ENCODE results near the gene GPR180. TPM values are rescaled to one million over a fixed set of nuclear protein-coding genes. Genes with fewer than 3 reads are reported as not detected.

Gene GPR180
- total RNA-seq, 1 donor from 2014 or later = 6.5 TPM

DNA sequence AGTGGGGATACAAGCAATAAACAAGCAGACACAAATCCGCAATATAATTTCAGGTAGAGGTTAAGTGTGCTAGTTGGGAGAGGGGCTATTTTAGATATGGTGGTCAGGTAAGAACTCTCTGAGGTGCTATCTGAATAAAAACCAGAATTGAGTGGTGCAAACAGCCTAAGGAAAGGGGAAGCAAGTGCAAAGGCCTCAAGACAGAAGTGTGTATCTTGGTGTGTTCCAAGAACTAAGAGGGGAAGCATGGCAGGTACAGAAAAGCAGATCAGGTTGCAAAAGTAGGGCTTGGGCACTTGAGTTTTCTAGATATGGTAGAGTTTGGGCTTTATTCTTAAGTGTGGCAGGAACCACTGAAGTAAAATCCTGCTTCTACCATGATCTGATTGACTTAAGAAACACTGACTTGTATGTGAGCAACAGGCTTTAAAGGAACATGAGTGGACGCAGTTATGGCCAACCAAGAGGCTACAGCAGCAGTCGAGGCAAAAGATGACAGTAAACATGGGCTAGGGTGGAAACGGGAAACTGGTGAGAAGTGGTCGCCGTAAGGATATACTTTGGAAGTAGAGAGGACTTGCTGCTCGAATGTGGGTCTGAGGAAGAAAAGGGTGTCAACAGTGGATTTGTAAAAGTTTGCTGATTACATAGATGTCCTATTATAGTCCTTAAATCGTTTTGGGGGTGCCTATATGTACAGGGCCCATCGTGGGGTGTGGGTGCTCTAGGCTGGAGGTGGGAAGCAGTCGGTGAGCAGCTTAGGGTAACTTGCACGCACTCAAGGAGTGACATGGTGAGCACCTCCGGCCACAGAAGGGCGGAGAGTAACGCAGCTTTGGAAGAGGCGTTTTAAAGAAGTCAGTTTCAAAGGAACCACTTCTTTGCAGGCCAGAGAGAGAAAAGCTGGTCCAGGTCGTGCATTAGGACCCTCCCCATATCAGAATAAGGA, 6.4 kb upstream of the GPR180 start:
- peaks cover 26% of the 10 kb centered on the region for H3K4me1 Mint-ChIP-seq (ENCODE audit: unreplicated experiment)
- peaks cover 4% of the 10 kb centered on the region for H3K36me3 Mint-ChIP-seq (ENCODE audit: unreplicated experiment)
- no peak for DNase-seq (ENCODE audit: extremely low spot score, unreplicated experiment)
- TF ChIP-seq, protein P1, sequence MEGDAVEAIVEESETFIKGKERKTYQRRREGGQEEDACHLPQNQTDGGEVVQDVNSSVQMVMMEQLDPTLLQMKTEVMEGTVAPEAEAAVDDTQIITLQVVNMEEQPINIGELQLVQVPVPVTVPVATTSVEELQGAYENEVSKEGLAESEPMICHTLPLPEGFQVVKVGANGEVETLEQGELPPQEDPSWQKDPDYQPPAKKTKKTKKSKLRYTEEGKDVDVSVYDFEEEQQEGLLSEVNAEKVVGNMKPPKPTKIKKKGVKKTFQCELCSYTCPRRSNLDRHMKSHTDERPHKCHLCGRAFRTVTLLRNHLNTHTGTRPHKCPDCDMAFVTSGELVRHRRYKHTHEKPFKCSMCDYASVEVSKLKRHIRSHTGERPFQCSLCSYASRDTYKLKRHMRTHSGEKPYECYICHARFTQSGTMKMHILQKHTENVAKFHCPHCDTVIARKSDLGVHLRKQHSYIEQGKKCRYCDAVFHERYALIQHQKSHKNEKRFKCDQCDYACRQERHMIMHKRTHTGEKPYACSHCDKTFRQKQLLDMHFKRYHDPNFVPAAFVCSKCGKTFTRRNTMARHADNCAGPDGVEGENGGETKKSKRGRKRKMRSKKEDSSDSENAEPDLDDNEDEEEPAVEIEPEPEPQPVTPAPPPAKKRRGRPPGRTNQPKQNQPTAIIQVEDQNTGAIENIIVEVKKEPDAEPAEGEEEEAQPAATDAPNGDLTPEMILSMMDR (IDR thresholded peaks at IDR 0.05) = no peak
- H3K4me3 Mint-ChIP-seq (ENCODE audit: unreplicated experiment) = peak overlapping the region; percentile 86
- peak overlapping the region; percentile 89 for H3K27ac Mint-ChIP-seq (ENCODE audit: unreplicated experiment)
- H3K9me3 Mint-ChIP-seq (ENCODE audit: unreplicated experiment) = no peaks in the 10 kb centered on the region
- H3K27me3 Mint-ChIP-seq (ENCODE audit: unreplicated experiment) = no peaks in the 10 kb centered on the region

DNA sequence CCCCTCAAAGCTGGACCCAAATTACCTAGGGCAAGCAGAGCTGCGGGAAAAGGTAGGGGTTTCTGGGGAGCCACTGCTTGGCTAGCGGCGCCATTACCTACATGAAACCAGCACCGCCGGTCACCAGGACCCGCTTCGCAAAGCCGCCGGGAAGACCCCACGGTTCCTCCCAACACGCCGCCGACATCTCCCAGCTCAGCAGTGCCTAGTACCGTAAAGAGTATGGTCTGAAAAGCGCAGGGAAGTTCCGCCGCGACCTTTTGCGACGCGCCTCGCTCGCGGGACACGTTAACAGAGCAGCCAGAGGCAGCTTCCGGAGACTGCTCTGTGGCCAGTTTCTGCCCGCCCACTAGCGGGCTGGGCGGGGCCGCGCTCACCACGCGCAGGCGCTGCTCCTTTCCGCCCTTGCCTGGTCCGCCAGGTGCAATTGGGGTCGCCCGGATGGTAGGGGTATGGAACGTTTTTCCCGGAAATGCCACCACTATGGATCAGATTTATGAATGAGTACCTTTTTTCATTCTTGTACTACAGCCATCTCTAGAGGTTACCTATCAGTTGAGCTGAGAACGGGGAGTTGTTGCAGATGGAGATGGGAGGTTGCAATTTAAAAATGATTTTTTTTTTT, 5.6 kb upstream of the GPR180 start, which contains the start of gene TGDS:
Gene TGDS, minus strand, starts transcription at position 203 of the 625 bp plus-strand sequence. Its CDS starts 16 bp downstream, at position 187.
- Mint-ChIP-seq H3K36me3 (ENCODE audit: unreplicated experiment) (peaks cover 7% of the 10 kb centered on the region), H3K9me3 (ENCODE audit: unreplicated experiment) (no peaks in the 10 kb centered on the region), H3K27me3 (ENCODE audit: unreplicated experiment) (no peaks in the 10 kb centered on the region), H3K4me3 (ENCODE audit: unreplicated experiment) (peak within 1 kb of the TSS; percentile 86), H3K4me1 (ENCODE audit: unreplicated experiment) (peaks cover 26% of the 10 kb centered on the region), H3K27ac (ENCODE audit: unreplicated experiment) (peak within 1 kb of the TSS; percentile 89)
- peak; percentile 94 for DNase-seq (ENCODE audit: extremely low spot score, unreplicated experiment)
- TF ChIP-seq, protein P1 (IDR thresholded peaks at IDR 0.05) = peak; percentile 28

- H3K9me3 Mint-ChIP-seq (ENCODE audit: unreplicated experiment) = no peaks in the 10 kb centered on the region
- peak overlapping the region; percentile 89 for H3K27ac Mint-ChIP-seq (ENCODE audit: unreplicated experiment)
- no peak for DNase-seq (ENCODE audit: extremely low spot score, unreplicated experiment)
- TF ChIP-seq, protein P1 (IDR thresholded peaks at IDR 0.05) = no peak
- peaks cover 28% of the 10 kb centered on the region for H3K4me1 Mint-ChIP-seq (ENCODE audit: unreplicated experiment)
- H3K36me3 Mint-ChIP-seq (ENCODE audit: unreplicated experiment) = peaks cover 7% of the 10 kb centered on the region
- H3K4me3 Mint-ChIP-seq (ENCODE audit: unreplicated experiment) = peak overlapping the region; percentile 86
- H3K27me3 Mint-ChIP-seq (ENCODE audit: unreplicated experiment) = no peaks in the 10 kb centered on the region
Measured at GRCh38 chr13:94596575-94596971, 5.1 kb upstream of the GPR180 start.

DNA sequence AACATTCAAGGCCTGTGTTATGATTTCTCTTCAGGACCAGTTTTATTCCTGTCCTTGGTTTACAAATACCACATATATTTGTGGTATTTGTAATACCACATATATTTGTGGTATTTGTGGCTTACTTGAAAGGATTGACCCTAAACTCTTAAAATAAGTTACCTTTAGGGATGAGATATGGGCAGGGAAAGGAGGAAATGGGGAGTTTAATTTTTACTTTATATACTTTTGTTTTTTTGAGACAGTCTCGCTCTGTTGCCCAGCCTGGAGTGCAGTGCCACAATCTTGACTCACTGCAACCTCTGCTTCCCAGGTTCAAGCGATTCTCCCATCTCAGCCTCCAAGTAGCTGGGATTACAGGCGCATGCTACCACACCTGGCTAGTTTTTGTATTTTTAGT, 3.4 kb upstream of the GPR180 start:
- no peak for DNase-seq (ENCODE audit: extremely low spot score, unreplicated experiment)
- Mint-ChIP-seq H3K9me3 (ENCODE audit: unreplicated experiment) (no peaks in the 10 kb centered on the region), H3K4me3 (ENCODE audit: unreplicated experiment) (no peak overlapping the region), H3K27me3 (ENCODE audit: unreplicated experiment) (no peaks in the 10 kb centered on the region), H3K27ac (ENCODE audit: unreplicated experiment) (no peak overlapping the region), H3K4me1 (ENCODE audit: unreplicated experiment) (peaks cover 37% of the 10 kb centered on the region), H3K36me3 (ENCODE audit: unreplicated experiment) (peaks cover 3% of the 10 kb centered on the region)
- TF ChIP-seq, protein P1 (IDR thresholded peaks at IDR 0.05) = no peak

DNA sequence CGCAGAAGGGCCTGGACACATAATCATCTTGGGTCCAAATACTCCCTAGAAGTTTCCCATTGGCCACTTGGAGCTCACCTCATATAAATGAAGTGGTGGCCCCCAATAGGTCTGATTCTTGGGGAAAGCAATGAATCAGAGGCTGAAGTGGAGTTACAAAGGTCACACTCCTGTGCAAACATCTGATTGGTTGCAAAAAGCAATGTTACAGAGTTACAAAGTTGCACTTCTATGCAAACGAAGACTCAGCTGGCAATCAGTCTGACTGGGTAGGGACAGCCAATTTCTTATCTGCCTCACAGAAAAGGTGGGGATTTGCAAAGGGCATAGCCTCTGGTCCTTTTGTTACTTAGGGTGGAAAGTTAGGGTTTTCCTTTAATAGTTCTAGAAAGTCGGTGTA, 1.8 kb upstream of the GPR180 start:
- DNase-seq (ENCODE audit: extremely low spot score, unreplicated experiment) = no peak
- Mint-ChIP-seq H3K9me3 (ENCODE audit: unreplicated experiment) (no peaks in the 10 kb centered on the region), H3K4me3 (ENCODE audit: unreplicated experiment) (no peak overlapping the region), H3K27me3 (ENCODE audit: unreplicated experiment) (no peaks in the 10 kb centered on the region), H3K27ac (ENCODE audit: unreplicated experiment) (no peak overlapping the region), H3K4me1 (ENCODE audit: unreplicated experiment) (peaks cover 32% of the 10 kb centered on the region), H3K36me3 (ENCODE audit: unreplicated experiment) (peaks cover 3% of the 10 kb centered on the region)
- TF ChIP-seq, protein P1 (IDR thresholded peaks at IDR 0.05) = no peak
